ENCODE data around the gene CLCN6.

Gene CLCN6

DNA sequence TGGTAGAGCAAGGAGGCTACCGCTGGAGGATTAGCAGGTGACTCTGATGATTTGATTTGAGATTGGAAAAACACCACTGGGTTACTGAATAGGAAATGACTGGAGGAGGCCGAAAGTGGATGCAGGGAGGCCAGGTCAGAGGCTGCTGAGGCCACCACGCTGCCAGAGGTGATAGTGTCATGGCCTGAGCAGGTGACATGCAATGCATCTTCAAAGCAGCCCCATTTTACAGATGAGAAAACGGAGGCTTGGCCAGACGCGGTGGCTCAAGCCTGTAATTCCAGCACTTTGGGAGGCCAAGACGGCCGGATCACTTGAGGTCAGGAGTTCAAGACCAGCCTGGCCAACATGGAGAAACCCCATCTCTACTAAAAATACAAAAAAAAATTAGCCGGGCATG lies 31.2 kb upstream of the CLCN6 start:
- H2AFZ ChIP-seq (ENCODE audit: insufficient read depth, low read length, poor library complexity) = no peak overlapping the region
- no peak overlapping the region for H4K8ac ChIP-seq (ENCODE audit: low read depth, low read length)
- H2BK120ac ChIP-seq (ENCODE audit: insufficient read depth, low read length, poor library complexity) = no peak overlapping the region
- no peak overlapping the region for H2AK5ac ChIP-seq (ENCODE audit: low read length)
- no peak overlapping the region for H3K4ac ChIP-seq (ENCODE audit: low read depth, low read length)
- H3K36me3 ChIP-seq (ENCODE audit: control insufficient read depth in 1 of 2, insufficient read depth in 2 of 2, low read length in 2 of 2) = no peaks in the 10 kb centered on the region
- H3K14ac ChIP-seq (ENCODE audit: low read length) = no peak overlapping the region
- H3K9ac ChIP-seq (ENCODE audit: low read length) = no peak overlapping the region
- no peaks in the 10 kb centered on the region for H3K79me1 ChIP-seq (ENCODE audit: low read length)
- no peak overlapping the region for H3K18ac ChIP-seq (ENCODE audit: low read length)
- H4K91ac ChIP-seq (ENCODE audit: low read depth, low read length) = no peak overlapping the region
- DNase-seq = no peak
- WGBS (ENCODE audit: extremely low coverage, insufficient coverage, insufficient read length) = no CpG with 5 or more reads among the region's 9 CpGs
- no peak overlapping the region for H4K12ac ChIP-seq (ENCODE audit: low read depth, low read length)
- H3K4me2 ChIP-seq (ENCODE audit: low read length) = no peak overlapping the region
- no peak overlapping the region for H3K27ac ChIP-seq (ENCODE audit: low read depth, low read length)
- no peak overlapping the region for H2BK5ac ChIP-seq (ENCODE audit: low read depth, low read length, poor library complexity)
- no peak overlapping the region for H2BK12ac ChIP-seq (ENCODE audit: low read length)
- peaks cover 2% of the 10 kb centered on the region for H3K9me3 ChIP-seq (ENCODE audit: insufficient read depth, low read depth, low read length)
- H3K79me2 ChIP-seq (ENCODE audit: control insufficient read depth, insufficient read depth, low read length, poor library complexity) = no peaks in the 10 kb centered on the region
- no peak overlapping the region for H3K4me3 ChIP-seq (ENCODE audit: low read depth, low read length)
- no peaks in the 10 kb centered on the region for H3K27me3 ChIP-seq (ENCODE audit: insufficient read depth, low read length)
- no peak overlapping the region for H3K23ac ChIP-seq (ENCODE audit: low read length)
- no peaks in the 10 kb centered on the region for H3K4me1 ChIP-seq (ENCODE audit: control insufficient read depth in 1 of 2, insufficient read depth in 2 of 2, low read length in 2 of 2)

DNA sequence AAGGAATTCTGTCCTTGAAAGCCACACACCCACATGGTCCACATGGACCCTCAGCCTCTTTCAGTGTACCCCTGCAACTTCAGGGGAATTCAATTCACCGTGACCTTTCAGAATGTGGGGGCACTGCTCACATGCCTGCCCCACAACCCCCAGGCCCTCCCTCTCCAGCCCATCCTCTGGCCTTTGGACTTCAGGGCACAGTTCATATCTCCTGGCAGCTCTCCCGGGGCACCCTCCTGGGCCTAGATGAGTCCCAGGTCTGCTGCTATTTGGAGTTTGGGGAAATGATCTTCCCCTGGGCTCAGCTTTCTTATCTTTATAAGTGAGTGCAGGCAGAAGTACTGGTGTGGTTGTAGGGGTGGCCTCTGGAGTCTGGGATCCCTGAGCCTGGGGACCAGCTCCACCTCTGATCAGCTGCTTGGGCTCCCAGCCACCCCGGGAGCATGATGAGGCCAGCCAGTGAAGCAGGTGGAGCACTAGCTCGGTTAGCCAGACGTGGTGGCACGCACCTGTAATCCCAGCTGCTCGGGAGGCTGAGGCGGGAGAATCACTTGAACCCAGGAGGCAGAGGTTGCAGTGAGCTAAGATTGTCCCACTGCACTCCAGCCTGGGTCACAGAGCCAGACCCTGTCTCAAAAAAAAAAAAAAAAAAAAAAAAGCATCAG lies 28.2 kb upstream of the CLCN6 start:
- no peak overlapping the region for H4K12ac ChIP-seq (ENCODE audit: low read depth, low read length)
- H3K18ac ChIP-seq (ENCODE audit: low read length) = no peak overlapping the region
- no peak overlapping the region for H2BK12ac ChIP-seq (ENCODE audit: low read length)
- H2BK120ac ChIP-seq (ENCODE audit: insufficient read depth, low read length, poor library complexity) = no peak overlapping the region
- no peak overlapping the region for H3K9ac ChIP-seq (ENCODE audit: low read length)
- no peak overlapping the region for H3K4ac ChIP-seq (ENCODE audit: low read depth, low read length)
- H4K91ac ChIP-seq (ENCODE audit: low read depth, low read length) = no peak overlapping the region
- H3K4me2 ChIP-seq (ENCODE audit: low read length) = no peak overlapping the region
- peaks cover 3% of the 10 kb centered on the region in 2 experiments for H3K4me1 ChIP-seq (ENCODE audit: control insufficient read depth in 1 of 2, insufficient read depth in 2 of 2, low read length in 2 of 2)
- no peak overlapping the region for H2AK5ac ChIP-seq (ENCODE audit: low read length)
- no peak overlapping the region for H3K27ac ChIP-seq (ENCODE audit: low read depth, low read length)
- H3K23ac ChIP-seq (ENCODE audit: low read length) = no peak overlapping the region
- no peak overlapping the region for H3K4me3 ChIP-seq (ENCODE audit: low read depth, low read length)
- no peaks in the 10 kb centered on the region for H3K27me3 ChIP-seq (ENCODE audit: insufficient read depth, low read length)
- no peak overlapping the region for H3K14ac ChIP-seq (ENCODE audit: low read length)
- H3K36me3 ChIP-seq (ENCODE audit: control insufficient read depth in 1 of 2, insufficient read depth in 2 of 2, low read length in 2 of 2) = no peaks in the 10 kb centered on the region
- no peak for DNase-seq
- H3K79me2 ChIP-seq (ENCODE audit: control insufficient read depth, insufficient read depth, low read length, poor library complexity) = no peaks in the 10 kb centered on the region
- peaks cover 2% of the 10 kb centered on the region for H3K79me1 ChIP-seq (ENCODE audit: low read length)
- WGBS (ENCODE audit: extremely low coverage, insufficient coverage, insufficient read length) = no CpG with 5 or more reads among the region's 8 CpGs
- no peak overlapping the region for H2AFZ ChIP-seq (ENCODE audit: insufficient read depth, low read length, poor library complexity)
- peaks cover 3% of the 10 kb centered on the region for H3K9me3 ChIP-seq (ENCODE audit: insufficient read depth, low read depth, low read length)
- no peak overlapping the region for H2BK5ac ChIP-seq (ENCODE audit: low read depth, low read length, poor library complexity)
- H4K8ac ChIP-seq (ENCODE audit: low read depth, low read length) = no peak overlapping the region

GRCh38 chr1:11778336-11778735 lies 27.7 kb upstream of the CLCN6 start:
- Histone ChIP-seq H4K8ac (ENCODE audit: low read depth, low read length) (no peak overlapping the region), H2AK5ac (ENCODE audit: low read length) (no peak overlapping the region), H3K4me2 (ENCODE audit: low read length) (no peak overlapping the region), H2BK5ac (ENCODE audit: low read depth, low read length, poor library complexity) (no peak overlapping the region), H2AFZ (ENCODE audit: insufficient read depth, low read length, poor library complexity) (no peak overlapping the region), H3K18ac (ENCODE audit: low read length) (no peak overlapping the region), H3K14ac (ENCODE audit: low read length) (no peak overlapping the region), H2BK120ac (ENCODE audit: insufficient read depth, low read length, poor library complexity) (no peak overlapping the region), H3K27me3 (ENCODE audit: insufficient read depth, low read length) (no peaks in the 10 kb centered on the region), H3K27ac (ENCODE audit: low read depth, low read length) (no peak overlapping the region), H3K4ac (ENCODE audit: low read depth, low read length) (no peak overlapping the region), H3K79me1 (ENCODE audit: low read length) (peaks cover 2% of the 10 kb centered on the region), H2BK12ac (ENCODE audit: low read length) (no peak overlapping the region), H3K23ac (ENCODE audit: low read length) (no peak overlapping the region), H4K12ac (ENCODE audit: low read depth, low read length) (no peak overlapping the region), H4K91ac (ENCODE audit: low read depth, low read length) (no peak overlapping the region), H3K9me3 (ENCODE audit: insufficient read depth, low read depth, low read length) (peaks cover 3% of the 10 kb centered on the region), H3K4me1 (ENCODE audit: control insufficient read depth in 1 of 2, insufficient read depth in 2 of 2, low read length in 2 of 2) (peaks cover 3% of the 10 kb centered on the region in 2 experiments), H3K4me3 (ENCODE audit: low read depth, low read length) (no peak overlapping the region), H3K79me2 (ENCODE audit: control insufficient read depth, insufficient read depth, low read length, poor library complexity) (no peaks in the 10 kb centered on the region), H3K36me3 (ENCODE audit: control insufficient read depth in 1 of 2, insufficient read depth in 2 of 2, low read length in 2 of 2) (no peaks in the 10 kb centered on the region), H3K9ac (ENCODE audit: low read length) (no peak overlapping the region)
- no CpG with 5 or more reads among the region's 9 CpGs for WGBS (ENCODE audit: extremely low coverage, insufficient coverage, insufficient read length)
- DNase-seq = no peak

DNA sequence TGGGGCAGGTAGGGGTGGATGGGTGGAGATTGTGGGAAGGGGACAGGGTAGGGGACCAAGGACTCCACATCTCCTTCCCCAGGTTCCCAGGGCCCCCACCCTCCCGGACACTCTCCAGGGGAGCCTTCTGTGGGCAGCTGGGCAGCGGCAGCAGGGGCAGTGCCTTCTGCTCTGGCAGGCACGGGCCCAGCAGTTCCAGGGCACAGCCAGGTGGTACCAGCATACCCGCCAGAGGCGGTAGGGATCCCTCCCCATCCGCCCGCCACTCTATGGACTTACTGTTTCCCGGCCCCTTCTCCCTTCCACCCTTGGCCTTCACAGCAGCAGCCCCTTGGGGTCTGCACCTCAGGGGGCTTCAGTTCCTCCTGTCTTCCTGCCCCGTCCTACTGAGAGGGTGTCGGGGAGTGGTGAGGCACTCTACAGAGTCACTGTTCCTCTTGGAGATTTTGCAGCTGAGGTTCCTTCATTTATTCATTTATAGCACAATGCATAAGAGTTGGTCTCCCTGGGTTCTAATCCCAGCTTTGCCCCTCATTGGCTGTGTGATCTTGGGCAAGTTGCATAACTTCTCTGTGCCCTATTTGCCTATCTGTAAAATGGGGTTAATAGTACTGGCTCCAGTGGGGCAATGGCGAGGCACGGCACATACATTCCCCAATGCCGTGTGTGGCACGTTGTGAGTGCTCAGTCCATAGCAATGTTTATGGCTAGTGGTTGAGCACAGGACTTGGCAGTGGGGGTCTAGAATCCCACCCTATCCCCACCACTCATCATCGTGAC lies 27.0 kb upstream of the CLCN6 start:
- Histone ChIP-seq H3K4me1 (ENCODE audit: control insufficient read depth in 1 of 2, insufficient read depth in 2 of 2, low read length in 2 of 2) (peaks cover 3% of the 10 kb centered on the region in 2 experiments), H2BK120ac (ENCODE audit: insufficient read depth, low read length, poor library complexity) (no peak overlapping the region), H2AK5ac (ENCODE audit: low read length) (no peak overlapping the region), H3K9ac (ENCODE audit: low read length) (no peak overlapping the region), H4K12ac (ENCODE audit: low read depth, low read length) (no peak overlapping the region), H2BK12ac (ENCODE audit: low read length) (no peak overlapping the region), H3K14ac (ENCODE audit: low read length) (no peak overlapping the region), H3K4me2 (ENCODE audit: low read length) (no peak overlapping the region), H3K23ac (ENCODE audit: low read length) (no peak overlapping the region), H2BK5ac (ENCODE audit: low read depth, low read length, poor library complexity) (no peak overlapping the region), H4K91ac (ENCODE audit: low read depth, low read length) (no peak overlapping the region), H3K79me2 (ENCODE audit: control insufficient read depth, insufficient read depth, low read length, poor library complexity) (no peaks in the 10 kb centered on the region), H4K8ac (ENCODE audit: low read depth, low read length) (no peak overlapping the region), H3K27me3 (ENCODE audit: insufficient read depth, low read length) (no peaks in the 10 kb centered on the region), H3K27ac (ENCODE audit: low read depth, low read length) (no peak overlapping the region), H3K4ac (ENCODE audit: low read depth, low read length) (no peak overlapping the region), H3K36me3 (ENCODE audit: control insufficient read depth in 1 of 2, insufficient read depth in 2 of 2, low read length in 2 of 2) (no peaks in the 10 kb centered on the region), H3K79me1 (ENCODE audit: low read length) (peaks cover 2% of the 10 kb centered on the region), H3K18ac (ENCODE audit: low read length) (no peak overlapping the region), H2AFZ (ENCODE audit: insufficient read depth, low read length, poor library complexity) (no peak overlapping the region), H3K4me3 (ENCODE audit: low read depth, low read length) (no peak overlapping the region), H3K9me3 (ENCODE audit: insufficient read depth, low read depth, low read length) (peaks cover 3% of the 10 kb centered on the region)
- no CpG with 5 or more reads among the region's 15 CpGs for WGBS (ENCODE audit: extremely low coverage, insufficient coverage, insufficient read length)
- DNase-seq = no peak

Data from trophoblast cell (in vitro differentiated cells and primary cell).